K562 (cell line): ENCODE results near the gene PRKAR1A. TPM values are rescaled to one million over a fixed set of nuclear protein-coding genes. Genes with fewer than 3 reads are reported as not detected.

Experiments used
- ATAC-seq: fragments of 200-7000 bp; cut with Tn5 transposase; 3 replicates; pipeline ENCODE4 v1.9.1; 2020; ENCODE audit warnings: moderate library complexity
- BruUV-seq: library from RNA; stranded (reverse); fragments of 400-500 nt; replicated peaks from 2 replicates; lab custom pipeline; 2021; lab: Mats Ljungman, UMichigan
- CTCF ChIA-PET: fragments of 300-600 bp; formaldehyde crosslinking; extraction: SDS; loops from one replicate; lab custom pipeline; 2021; ENCODE audit warnings: low intra/inter-chr PET ratio; lab: Yijun Ruan, JAX
- POLR2A ChIA-PET: fragments of 300-600, 350-650 bp; sonication (Branson Sonifier 250); formaldehyde crosslinking; extraction: SDS; loops from one replicate; lab custom pipeline; 2021; ENCODE audit warnings: antibody characterized with exemption, inconsistent platforms; lab: Yijun Ruan, JAX
- DNase-seq, 4 experiments: peaks; one replicate each; pipeline versions ENCODE4 v3.0.0 to v3.0.0-alpha.2; 2011 to 2018; ENCODE audit warnings: low spot score in 3 of 4, mixed read lengths in 3 of 4; ENCODE audit errors: extremely low read depth in 1 of 4
- FAIRE-seq: peaks from 2 replicates; lab custom pipeline; 2011; peaks lifted over from hg19 to GRCh38; lab: Jason Lieb, UNC
- H2AFZ ChIP-seq: 2 replicates; pipeline ENCODE4 v1.6.0; 2011; ENCODE audit warnings: low read depth, low read length, control low read depth, inconsistent platforms
- H3K27ac ChIP-seq: fragments of 200-600 bp; 3 replicates; pipeline ENCODE4 v1.8.0; 2011; ENCODE audit warnings: low read depth, mild to moderate bottlenecking, control low read depth, inconsistent platforms, low read length, moderate library complexity, mixed read lengths; ENCODE audit errors: extremely low read depth
- H3K27me3 ChIP-seq, 2 experiments: fragments of 300-600 bp in 1 of 2; 2 replicates in 1 of 2; 3 replicates in 1 of 2; pipeline versions ENCODE4 v1.6.0 to v1.8.0; 2011; ENCODE audit warnings: inconsistent platforms in 2 of 2, low read length in 2 of 2, mild to moderate bottlenecking in 1 of 2, mixed read lengths in 1 of 2, moderate library complexity in 1 of 2; ENCODE audit not compliant: control insufficient read depth in 2 of 2, insufficient read depth in 2 of 2
- H3K36me3 ChIP-seq: fragments of 300-600 bp; 3 replicates; pipeline ENCODE4 v1.8.0; 2011; ENCODE audit warnings: mild to moderate bottlenecking, low read length, inconsistent platforms; ENCODE audit not compliant: control insufficient read depth, insufficient read depth
- H3K4me1 ChIP-seq, 2 experiments: fragments of 200-600 bp in 1 of 2; replicated peaks in 1 of 2; 2 replicates in 1 of 2; 3 replicates in 1 of 2; pipeline versions ENCODE4 v1.5.1 to v1.8.0; 2011; ENCODE audit warnings: inconsistent platforms in 2 of 2, low read length in 2 of 2, mild to moderate bottlenecking in 1 of 2, mixed read lengths in 1 of 2, moderate library complexity in 1 of 2; ENCODE audit not compliant: control insufficient read depth in 2 of 2, insufficient read depth in 2 of 2
- H3K4me2 ChIP-seq: 2 replicates; pipeline ENCODE4 v1.6.1; 2011; ENCODE audit warnings: low read length, control low read depth, inconsistent platforms, mixed read lengths; ENCODE audit not compliant: insufficient read depth
- H3K4me3 ChIP-seq: fragments of 200-600 bp; sonication (generic), shearing (Covaris generic); 2 replicates; pipeline ENCODE4 v1.5.1; 2016; ENCODE audit warnings: control low read depth, inconsistent platforms
- H3K79me2 ChIP-seq: fragments of 200-600 bp; 3 replicates; pipeline ENCODE4 v1.8.0; 2011; ENCODE audit warnings: low read length, inconsistent platforms; ENCODE audit not compliant: control insufficient read depth, insufficient read depth
- H3K9ac ChIP-seq, 2 experiments: 2 replicates each; pipeline versions ENCODE4 v1.6.0 to v1.6.1; 2011; ENCODE audit warnings: low read depth in 2 of 2, low read length in 2 of 2, control low read depth in 1 of 2, inconsistent platforms in 1 of 2, mild to moderate bottlenecking in 1 of 2, mixed read lengths in 1 of 2; ENCODE audit not compliant: insufficient read depth in 1 of 2
- H3K9me1 ChIP-seq: one replicate; pipeline ENCODE4 v1.6.0; 2011; ENCODE audit warnings: inconsistent platforms, mild to moderate bottlenecking, low read length, moderate library complexity; ENCODE audit not compliant: control insufficient read depth, insufficient read depth
- H3K9me3 ChIP-seq: replicated peaks from 2 replicates; pipeline ENCODE4 v1.5.1; 2011; ENCODE audit warnings: low read depth, low read length, inconsistent platforms; ENCODE audit not compliant: control insufficient read depth, insufficient read depth
- H4K20me1 ChIP-seq: replicated peaks from 2 replicates; pipeline ENCODE4 v1.6.1; 2011; ENCODE audit warnings: low read length, inconsistent platforms, mixed read lengths; ENCODE audit not compliant: control insufficient read depth, insufficient read depth
- ARHGAP35 ChIP-seq: fragments of 450-650 bp; IDR thresholded peaks from 2 replicates; pipeline ENCODE4 v1.6.1; 2018; ENCODE audit not compliant: partially characterized antibody
- E2F4 ChIP-seq: sonication (generic); formaldehyde crosslinking; IDR thresholded peaks from 2 replicates; pipeline ENCODE4 v1.8.0; 2022; ENCODE audit warnings: mild to moderate bottlenecking, low read depth, missing genetic modification reagents
- GTF2E2 ChIP-seq: fragments of 200-800 bp; sonication (Bioruptor generic); IDR thresholded peaks from 2 replicates; pipeline ENCODE4 v1.6.1; 2016; ENCODE audit warnings: missing genetic modification characterization, missing compliant biosample characterization
- MAFK ChIP-seq: IDR thresholded peaks from 2 replicates; pipeline ENCODE4 v1.6.1; 2011; ENCODE audit warnings: low read length, improper control_type of control experiment
- MTF1 ChIP-seq: fragments of 250-450 bp; sonication (Bioruptor Pico); IDR thresholded peaks from 2 replicates; pipeline ENCODE4 v1.9.0; 2021; ENCODE audit warnings: moderate library complexity, mild to moderate bottlenecking, inconsistent platforms, borderline replicate concordance
- PRMT5 ChIP-seq: sonication (generic); formaldehyde crosslinking; IDR thresholded peaks from 2 replicates; pipeline ENCODE4 v1.5.0; 2020; ENCODE audit warnings: missing genetic modification reagents
- RCOR1 ChIP-seq, 2 experiments: IDR thresholded peaks; 2 replicates each; pipeline ENCODE4 v1.6.1; 2012; ENCODE audit warnings: low read depth in 2 of 2, low read length in 2 of 2, borderline replicate concordance in 1 of 2, improper control_type of control experiment in 1 of 2
- ZBTB2 ChIP-seq: fragments of 450-650 bp; IDR thresholded peaks from 2 replicates; pipeline ENCODE4 v1.6.1; 2016; ENCODE audit warnings: antibody characterized with exemption
- ZNF174 ChIP-seq: fragments of 250-450 bp; sonication (Bioruptor Pico); IDR thresholded peaks from 2 replicates; pipeline ENCODE4 v1.4.0; 2020; ENCODE audit warnings: mild to moderate bottlenecking
- ZNF274 ChIP-seq: IDR thresholded peaks from 2 replicates; pipeline ENCODE4 v1.6.1; 2011; ENCODE audit warnings: low read depth, mild to moderate bottlenecking, low read length, moderate library complexity, borderline replicate concordance
- ZNF318 ChIP-seq, 2 experiments: fragments of 450-650 bp; IDR thresholded peaks; 2 replicates each; pipeline ENCODE4 v1.6.1; 2016; ENCODE audit warnings: mild to moderate bottlenecking in 2 of 2, borderline replicate concordance in 1 of 2, low read depth in 1 of 2, moderate library complexity in 1 of 2
- in situ Hi-C: fragments of 300-500 bp; cut with MboI; formaldehyde crosslinking; loops from 4 replicates; pipeline ENCODE4 v1.15.0; 2018; ENCODE audit warnings: inconsistent platforms, mixed read lengths
- intact Hi-C: fragments of 100-400 bp; cut with micrococcal nuclease; formaldehyde crosslinking; loops from 2 replicates; pipeline ENCODE4 v1.14.2; 2022
- polyA plus RNA-seq, 8 experiments: library from polyadenylated mRNA; depleted of rRNA in 4 of 8; stranded (reverse) in 5 of 8; unstranded in 3 of 8; fragments of >200 nt; fragmentation: Nextera tagmentation in 2 of 8; fragmentation: Illumina TruSeq in 1 of 8; extraction: Ambion mirVana in 2 of 8; extraction: Trizol in 1 of 8; gene quantifications; 2 replicates each; pipeline versions ENCODE4 v1.2.1 to v1.2.3, GENCODE V29; 2011 to 2014; ENCODE audit warnings: inconsistent platforms in 1 of 8, missing spikeins in 1 of 8
- total RNA-seq, 7 experiments: library from RNA; depleted of rRNA in 6 of 7; stranded (reverse); fragments of >200 nt in 6 of 7; fragmentation: Illumina TruSeq in 2 of 7; extraction: Trizol in 2 of 7; gene quantifications; 2 replicates each; pipeline versions ENCODE4 v1.2.1 to v1.2.3, GENCODE V29; 2011 to 2021; ENCODE audit warnings: low replicate concordance in 1 of 7

The PRKAR1A gene
- total and polyA plus RNA-seq, 9 of the 15 experiments (the other 6 are each of a cell fraction or from before 2014, with no cell fraction given): 15.0 to 95.6 (median 67.5) TPM

- TF ChIP-seq ZNF274: no peak
- no peak for TF ChIP-seq MAFK
- TF ChIP-seq PRMT5 (CRISPR knock-in tag): no peak
- TF ChIP-seq RCOR1 (IDR thresholded peaks at IDR 0.05; ENCODE audit: borderline replicate concordance in 1 of 2, low read depth in 2 of 2, low read length in 2 of 2): no peak
- TF ChIP-seq, all 486 proteins: peak for 0
Measured at GRCh38 chr17:68519911-68520310, 7.7 kb downstream of the PRKAR1A start (continued).

GRCh38 chr17:68522266-68522665 is 10.0 kb downstream of the PRKAR1A start:
- H3K36me3 ChIP-seq: peaks cover 67% of the 10 kb centered on the region
- DNase-seq (no peak), ATAC-seq (no peak), FAIRE-seq (no peak)
- no peaks in the 10 kb centered on the region for H3K9me1 ChIP-seq
- intact Hi-C loops: no loop called here
- BruUV-seq: no TSS peak
- H4K20me1 ChIP-seq: no peaks in the 10 kb centered on the region
- H3K4me1 ChIP-seq: no peaks in the 10 kb centered on the region
- in situ Hi-C loops: no loop called here
- H3K79me2 ChIP-seq: 0 out of 3 replicates have a peak, but pooled peaks cover 3% of the 10 kb centered on the region
- TF ChIP-seq MTF1 (CRISPR knock-in tag) (no peak), ZNF174 (CRISPR knock-in tag) (no peak), ZNF318 (IDR thresholded peaks at IDR 0.05; ENCODE audit: borderline replicate concordance in 1 of 2, low read depth in 1 of 2) (no peak), ARHGAP35 (no peak), GTF2E2 (no peak), ZBTB2 (no peak), E2F4 (CRISPR knock-in tag) (no peak)
- H2AFZ ChIP-seq: no peak overlapping the region
- CTCF ChIA-PET: no interaction called here
- H3K9ac ChIP-seq: no peak overlapping the region
- H3K27ac ChIP-seq: no peak overlapping the region
- POLR2A ChIA-PET: no interaction called here
- no peaks in the 10 kb centered on the region for H3K27me3 ChIP-seq
- no peak overlapping the region for H3K4me2 ChIP-seq
- no peaks in the 10 kb centered on the region; the same call in 1 of the 2 replicates for H3K9me3 ChIP-seq
- H3K4me3 ChIP-seq: no peak overlapping the region
